ENCODE measurements around the gene NCOA4. TPM values are rescaled to one million over a fixed set of nuclear protein-coding genes. Genes with fewer than 3 reads are reported as not detected.

The NCOA4 gene
- total RNA-seq, 1 experiment from 2014 or later: 68.0 TPM

GRCh38 chr10:46031648-46032532 lies 1.5 kb upstream of the NCOA4 start:
- POLR2A ChIA-PET: no interaction called here

More at GRCh38 chr10:46031648-46032532, 1.5 kb upstream of the NCOA4 start:
- no peaks in the 10 kb centered on the region for H3K9me3 ChIP-seq (ENCODE audit: control insufficient read depth in 1 of 2, insufficient read depth in 1 of 2, low read depth in 1 of 2, low read length in 2 of 2)
- ChIA-PET CTCF (no interaction called here), RAD21 (ENCODE audit: low non-redundant PET in 1 of 2, low total read pairs in 2 of 2, uncharacterized antibody in 2 of 2, unreplicated experiment in 2 of 2) (no interaction called here)
- H3K4me1 ChIP-seq (ENCODE audit: control insufficient read depth in 1 of 2, insufficient read depth in 2 of 2, low read length in 2 of 2): peaks cover 10 to 28% of the 10 kb centered on the region in 2 experiments; a peak in 3 of 4 replicates
- DNase-seq (ENCODE audit: low read depth, low spot score): no peak
- no peak overlapping the region for H2AFZ ChIP-seq (ENCODE audit: low read depth, low read length, poor library complexity, severe bottlenecking)
- BruUV-seq (replicated peaks): no TSS peak
- H3K4me3 ChIP-seq (replicated peaks in 1 of 2; ENCODE audit: low read depth in 1 of 2, low read length in 2 of 2): no peak overlapping the region
- intact Hi-C loops (cut with micrococcal nuclease): no loop called here
- TF ChIP-seq ZBTB33 (IDR thresholded peaks at IDR 0.05; ENCODE audit: extremely low read depth, insufficient replicate concordance, low read length): no peak
- no peak for ATAC-seq
- H3K4me2 ChIP-seq (ENCODE audit: low read length): no peak overlapping the region
- H3K36me3 ChIP-seq (ENCODE audit: control insufficient read depth in 1 of 2, insufficient read depth in 2 of 2, low read length in 2 of 2): no peaks in the 10 kb centered on the region
- H4K20me1 ChIP-seq (ENCODE audit: insufficient read depth): no peaks in the 10 kb centered on the region
- H3K79me2 ChIP-seq (ENCODE audit: insufficient read depth, low read length): peaks cover 34% of the 10 kb centered on the region
- H3K27ac ChIP-seq (ENCODE audit: low read depth, low read length): no peak overlapping the region
- no peak overlapping the region for H3K9ac ChIP-seq (ENCODE audit: low read length)
- H3K27me3 ChIP-seq (ENCODE audit: insufficient read depth, low read length): no peaks in the 10 kb centered on the region
- no peaks in the 10 kb centered on the region for H3K9me2 ChIP-seq (ENCODE audit: insufficient read depth)

Measured in HCT116 (cell line).